Osteoblast (primary cell): ENCODE measurements around the gene CFAP74. TPM values are rescaled to one million over a fixed set of nuclear protein-coding genes. Genes with fewer than 3 reads are reported as not detected.

Source experiments
- DNase-seq: peaks from one replicate; pipeline ENCODE4 v3.0.0; 2011; ENCODE audit warnings: low spot score, mixed read lengths; ENCODE audit not compliant: insufficient read length; ENCODE audit errors: missing footprints
- H2AFZ ChIP-seq: 2 replicates; pipeline ENCODE4 v1.6.0; 2011; ENCODE audit warnings: mild to moderate bottlenecking, low read length
- H3K27ac ChIP-seq: 2 replicates; pipeline ENCODE4 v1.5.1; 2011; ENCODE audit warnings: mild to moderate bottlenecking, low read depth, low read length, moderate library complexity
- H3K27me3 ChIP-seq: 2 replicates; pipeline ENCODE4 v1.6.0; 2012; ENCODE audit warnings: mild to moderate bottlenecking, control low read depth, inconsistent platforms, low read length, moderate library complexity; ENCODE audit not compliant: insufficient read depth
- H3K36me3 ChIP-seq: 2 replicates; pipeline ENCODE4 v1.5.1; 2011; ENCODE audit warnings: mild to moderate bottlenecking, low read length, control low read depth, moderate library complexity; ENCODE audit not compliant: insufficient read depth
- H3K4me1 ChIP-seq: 2 replicates; pipeline ENCODE4 v1.5.1; 2011; ENCODE audit warnings: mild to moderate bottlenecking, low read length, control low read depth, moderate library complexity; ENCODE audit not compliant: insufficient read depth
- H3K4me2 ChIP-seq: 2 replicates; pipeline ENCODE4 v1.6.0; 2011; ENCODE audit warnings: mild to moderate bottlenecking, low read length; ENCODE audit not compliant: insufficient read depth
- H3K4me3 ChIP-seq: fragments of 200-600 bp; sonication (generic); 3 replicates; pipeline ENCODE4 v1.5.1; 2012; ENCODE audit warnings: mild to moderate bottlenecking, low read length, inconsistent platforms; ENCODE audit not compliant: insufficient read depth
- H3K79me2 ChIP-seq: 2 replicates; pipeline ENCODE4 v1.6.0; 2012; ENCODE audit warnings: mild to moderate bottlenecking, low read length, control low read depth, inconsistent platforms; ENCODE audit not compliant: insufficient read depth
- H3K9me3 ChIP-seq: 2 replicates; pipeline ENCODE4 v1.5.1; 2011; ENCODE audit warnings: low read depth, low read length, control low read depth
- H4K20me1 ChIP-seq: 2 replicates; pipeline ENCODE4 v1.6.0; 2012; ENCODE audit warnings: mild to moderate bottlenecking, low read length, control low read depth; ENCODE audit not compliant: insufficient read depth
- total RNA-seq: library from RNA; depleted of rRNA; stranded (reverse); fragments of >200 nt; gene quantifications from 2 replicates; pipeline ENCODE4 v1.2.3, GENCODE V29; 2012
- TF ChIP-seq, protein P1 (sequence below): IDR thresholded peaks from 2 replicates; pipeline ENCODE4 v1.5.1; 2011; ENCODE audit warnings: mild to moderate bottlenecking, low read depth, low read length, moderate library complexity; ENCODE audit errors: extremely low read depth

CFAP74 gene
- total RNA-seq, 1 donor: not detected

DNA sequence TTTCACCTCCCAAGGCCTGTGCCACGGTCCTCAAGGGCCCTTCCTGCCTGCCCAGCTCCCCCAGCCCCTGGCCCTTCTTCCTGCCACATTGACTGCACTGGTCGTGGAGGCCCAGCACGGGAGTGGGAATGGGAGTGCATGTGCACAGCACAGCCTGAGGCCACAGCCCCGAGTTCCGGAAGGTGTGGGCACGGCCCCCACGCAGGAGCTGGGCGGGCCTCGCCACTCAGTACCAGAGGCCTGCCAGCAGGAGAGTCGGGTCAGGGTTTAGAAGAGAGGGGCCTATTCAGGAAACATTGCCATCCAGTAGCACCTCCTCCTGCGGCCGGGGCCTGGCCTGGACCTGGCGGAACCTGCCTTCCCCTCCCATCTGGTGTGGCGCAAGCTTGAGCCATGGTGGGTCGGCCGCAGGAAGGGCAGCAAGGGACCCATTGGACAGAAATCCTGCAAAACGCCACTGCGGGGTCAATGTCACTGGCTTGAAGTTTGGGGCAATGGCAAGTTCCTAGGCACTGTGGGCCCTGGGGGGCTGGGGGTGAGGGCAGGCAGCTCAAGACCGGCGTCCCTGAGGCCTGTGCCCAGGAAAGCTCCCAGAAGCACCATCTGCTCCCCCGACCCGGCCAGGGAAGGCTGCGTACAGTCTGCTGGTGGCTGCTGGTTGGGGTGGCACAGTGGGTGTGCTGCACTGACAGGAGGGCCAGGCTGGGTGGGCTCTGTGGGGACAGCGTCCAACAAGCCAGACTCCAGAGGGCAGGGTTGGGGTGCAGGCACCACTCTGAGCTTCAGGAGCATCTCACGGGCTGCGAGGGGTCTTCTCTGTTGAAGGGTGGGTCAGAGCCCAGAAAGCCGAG is 82.8 kb downstream of the CFAP74 start:
- no peaks in the 10 kb centered on the region for H3K36me3 ChIP-seq
- TF ChIP-seq, protein P1, sequence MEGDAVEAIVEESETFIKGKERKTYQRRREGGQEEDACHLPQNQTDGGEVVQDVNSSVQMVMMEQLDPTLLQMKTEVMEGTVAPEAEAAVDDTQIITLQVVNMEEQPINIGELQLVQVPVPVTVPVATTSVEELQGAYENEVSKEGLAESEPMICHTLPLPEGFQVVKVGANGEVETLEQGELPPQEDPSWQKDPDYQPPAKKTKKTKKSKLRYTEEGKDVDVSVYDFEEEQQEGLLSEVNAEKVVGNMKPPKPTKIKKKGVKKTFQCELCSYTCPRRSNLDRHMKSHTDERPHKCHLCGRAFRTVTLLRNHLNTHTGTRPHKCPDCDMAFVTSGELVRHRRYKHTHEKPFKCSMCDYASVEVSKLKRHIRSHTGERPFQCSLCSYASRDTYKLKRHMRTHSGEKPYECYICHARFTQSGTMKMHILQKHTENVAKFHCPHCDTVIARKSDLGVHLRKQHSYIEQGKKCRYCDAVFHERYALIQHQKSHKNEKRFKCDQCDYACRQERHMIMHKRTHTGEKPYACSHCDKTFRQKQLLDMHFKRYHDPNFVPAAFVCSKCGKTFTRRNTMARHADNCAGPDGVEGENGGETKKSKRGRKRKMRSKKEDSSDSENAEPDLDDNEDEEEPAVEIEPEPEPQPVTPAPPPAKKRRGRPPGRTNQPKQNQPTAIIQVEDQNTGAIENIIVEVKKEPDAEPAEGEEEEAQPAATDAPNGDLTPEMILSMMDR: no peak
- H4K20me1 ChIP-seq: no peaks in the 10 kb centered on the region
- H3K27ac ChIP-seq: no peak overlapping the region
- no peaks in the 10 kb centered on the region for H3K9me3 ChIP-seq
- no peaks in the 10 kb centered on the region for H3K79me2 ChIP-seq
- no peak overlapping the region for H3K4me3 ChIP-seq
- peak; percentile 92 for DNase-seq
- peaks cover 9% of the 10 kb centered on the region for H3K27me3 ChIP-seq
- peaks cover 6% of the 10 kb centered on the region for H3K4me1 ChIP-seq
- no peak overlapping the region for H2AFZ ChIP-seq
- no peak overlapping the region for H3K4me2 ChIP-seq

- H3K36me3 ChIP-seq: no peaks in the 10 kb centered on the region
- peaks cover 11% of the 10 kb centered on the region for H3K27me3 ChIP-seq
- H3K4me2 ChIP-seq: no peak overlapping the region
- H4K20me1 ChIP-seq: no peaks in the 10 kb centered on the region
- no peaks in the 10 kb centered on the region for H3K9me3 ChIP-seq
- no peak overlapping the region for H2AFZ ChIP-seq
- no peaks in the 10 kb centered on the region for H3K79me2 ChIP-seq
- DNase-seq: peak; percentile 90
- H3K4me1 ChIP-seq: peaks cover 6% of the 10 kb centered on the region
- no peak overlapping the region for H3K27ac ChIP-seq
- no peak overlapping the region for H3K4me3 ChIP-seq
- TF ChIP-seq, protein P1: no peak
Observed at GRCh38 chr1:1920057-1920607, 83.5 kb downstream of the CFAP74 start.

DNA sequence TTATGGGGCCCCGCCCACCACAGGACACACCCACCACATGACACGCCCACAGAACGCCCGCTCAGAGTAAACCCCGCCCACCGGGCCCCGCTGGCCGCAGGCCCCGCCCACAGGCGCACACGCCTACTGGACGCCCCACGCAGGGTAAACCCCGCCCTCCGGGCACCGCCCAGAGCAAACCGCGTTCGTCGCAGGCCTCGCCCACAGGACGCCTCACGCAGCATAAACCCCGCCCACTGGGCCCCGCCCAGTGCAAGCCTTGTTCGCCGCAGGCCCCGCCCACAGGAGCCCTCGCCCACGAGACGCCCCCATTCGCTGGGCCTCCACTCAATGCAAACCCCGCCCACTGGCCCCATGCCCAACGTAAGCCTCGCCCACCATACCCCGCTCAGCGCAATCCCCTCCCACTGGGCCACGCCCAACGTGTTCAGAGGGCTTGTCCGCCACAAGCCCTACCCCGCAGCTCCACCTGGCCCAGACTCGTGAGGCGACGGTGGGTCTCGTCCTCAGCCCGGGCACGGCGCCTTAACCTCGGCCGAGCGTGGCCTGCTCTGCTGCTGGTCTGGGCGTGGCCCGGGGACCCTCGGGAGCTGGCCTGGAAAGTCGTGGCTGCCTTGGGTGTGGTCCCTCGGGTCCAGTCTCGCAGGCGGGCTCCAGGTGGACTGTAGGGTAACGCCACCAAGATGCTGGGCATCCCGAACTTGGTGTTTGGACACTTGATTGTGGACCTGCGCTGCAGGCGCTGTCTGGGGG is 84.1 kb downstream of the CFAP74 start:
- TF ChIP-seq, protein P1: no peak
- Histone ChIP-seq H3K36me3 (no peaks in the 10 kb centered on the region), H3K4me2 (peak overlapping the region; percentile 72), H3K9me3 (no peaks in the 10 kb centered on the region), H3K4me3 (peak overlapping the region; percentile 58), H3K27me3 (peaks cover 11% of the 10 kb centered on the region), H4K20me1 (no peaks in the 10 kb centered on the region), H3K79me2 (no peaks in the 10 kb centered on the region), H2AFZ (no peak overlapping the region), H3K4me1 (peaks cover 6% of the 10 kb centered on the region), H3K27ac (no peak overlapping the region)
- peak; percentile 100 for DNase-seq

DNA sequence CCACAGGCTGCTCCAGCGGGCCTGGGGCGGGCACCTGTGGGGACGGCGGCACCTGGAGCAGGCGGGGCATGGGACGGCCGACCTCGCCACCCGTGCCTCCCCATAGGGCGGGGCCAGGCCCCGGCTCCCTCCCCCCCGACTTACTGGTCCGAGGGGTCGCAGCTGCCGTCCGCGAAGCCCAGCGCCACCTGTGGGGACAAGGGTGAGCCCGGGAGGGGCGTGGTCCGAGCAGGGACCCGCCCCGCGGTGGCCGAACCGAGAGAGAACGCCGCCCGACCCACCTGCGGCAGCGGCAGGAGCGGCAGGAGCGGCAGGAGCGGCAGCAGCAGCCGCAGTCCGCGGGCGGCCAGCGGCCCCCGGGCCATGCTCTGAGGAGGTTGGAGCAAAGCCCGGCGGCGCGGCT is 84.7 kb downstream of the CFAP74 start, which contains the start of gene TMEM52:
Gene TMEM52, minus strand, starts transcription at position 379 of the 403 bp plus-strand sequence. Its CDS starts 14 bp downstream, at position 365.
- Histone ChIP-seq H2AFZ (no peak within 1 kb of the TSS), H3K4me1 (peaks cover 6% of the 10 kb centered on the region), H3K27me3 (peaks cover 11% of the 10 kb centered on the region), H3K4me3 (peak within 1 kb of the TSS; percentile 58), H3K79me2 (no peaks in the 10 kb centered on the region), H3K9me3 (no peaks in the 10 kb centered on the region), H3K27ac (no peak within 1 kb of the TSS), H3K36me3 (no peaks in the 10 kb centered on the region), H3K4me2 (peak within 1 kb of the TSS; percentile 72), H4K20me1 (no peaks in the 10 kb centered on the region)
- TF ChIP-seq, protein P1: no peak
- no peak for DNase-seq
